Subcutaneous abdominal adipose tissue (tissue), 5 donors: Measurements from ENCODE around the gene ATF1.
"Not testable (repeated sequence)": the region's sequence is repeated elsewhere in the genome, so short reads cannot be mapped to it uniquely, and the experiment has no call there.

Source experiments
- H3K27ac ChIP-seq: one replicate; pipeline ENCODE4 v1.7.0; 2013; ENCODE audit warnings: low read depth, mild to moderate bottlenecking, inconsistent platforms, low read length, moderate library complexity
- H3K27me3 ChIP-seq, 5 donors: one replicate each; pipeline ENCODE4 v1.7.0; 2013; ENCODE audit warnings: low read length in 5 of 5, inconsistent platforms in 1 of 5; ENCODE audit not compliant: control insufficient read depth in 5 of 5, insufficient read depth in 4 of 5
- H3K36me3 ChIP-seq, 5 donors: one replicate each; pipeline ENCODE4 v1.7.0; 2013; ENCODE audit warnings: low read length in 5 of 5; ENCODE audit not compliant: control insufficient read depth in 5 of 5, insufficient read depth in 5 of 5
- H3K4me1 ChIP-seq, 5 donors: one replicate each; pipeline ENCODE4 v1.7.0; 2013; ENCODE audit warnings: low read length in 5 of 5, mild to moderate bottlenecking in 3 of 5, moderate library complexity in 1 of 5; ENCODE audit not compliant: control insufficient read depth in 5 of 5, insufficient read depth in 5 of 5
- H3K4me3 ChIP-seq, 5 donors: one replicate each; pipeline ENCODE4 v1.7.0; 2013; ENCODE audit warnings: low read length in 5 of 5, low read depth in 1 of 5
- H3K9ac ChIP-seq, 5 donors: one replicate each; pipeline ENCODE4 v1.7.0; 2013; ENCODE audit warnings: low read length in 5 of 5, mild to moderate bottlenecking in 4 of 5, moderate library complexity in 3 of 5
- H3K9me3 ChIP-seq, 5 donors: one replicate each; pipeline ENCODE4 v1.7.0; 2013; ENCODE audit warnings: low read length in 5 of 5; ENCODE audit not compliant: control insufficient read depth in 5 of 5
- donor health status: healthy.
- donor health status: healthy.
- donor health status: healthy.
- donor health status: healthy.
- donor health status: healthy.

Gene ATF1

DNA sequence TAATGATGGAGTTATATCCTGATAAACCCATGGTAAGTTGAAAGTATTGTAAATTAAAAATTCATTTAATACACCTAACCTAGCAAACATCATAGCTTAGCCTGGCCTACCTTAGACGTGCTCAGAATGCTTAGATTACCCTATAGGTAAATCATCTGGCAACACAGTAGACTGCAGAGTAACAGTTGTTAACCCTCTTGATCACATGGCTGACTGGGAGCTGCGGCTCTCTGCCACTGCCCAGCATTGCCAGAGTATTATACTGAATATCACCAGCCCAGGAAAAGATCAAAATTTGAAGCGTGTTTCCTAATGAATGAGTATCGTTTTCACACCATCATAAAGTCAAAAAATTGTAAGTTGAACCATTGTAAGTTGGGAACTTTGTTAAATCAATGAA is 61.0 kb downstream of the ATF1 start:
- Histone ChIP-seq H3K9ac (peak overlapping the region in 3 of 5 donors; percentile 35 to 66 (median 63)), H3K27ac (no peak overlapping the region), H3K4me1 (peaks cover 0 to 9% (median 0%) of the 10 kb centered on the region in 5 donors), H3K9me3 (no peaks in the 10 kb centered on the region), H3K27me3 (no peaks in the 10 kb centered on the region), H3K4me3 (no peak overlapping the region), H3K36me3 (peaks cover 0 to 3% (median 2%) of the 10 kb centered on the region in 5 donors)

DNA sequence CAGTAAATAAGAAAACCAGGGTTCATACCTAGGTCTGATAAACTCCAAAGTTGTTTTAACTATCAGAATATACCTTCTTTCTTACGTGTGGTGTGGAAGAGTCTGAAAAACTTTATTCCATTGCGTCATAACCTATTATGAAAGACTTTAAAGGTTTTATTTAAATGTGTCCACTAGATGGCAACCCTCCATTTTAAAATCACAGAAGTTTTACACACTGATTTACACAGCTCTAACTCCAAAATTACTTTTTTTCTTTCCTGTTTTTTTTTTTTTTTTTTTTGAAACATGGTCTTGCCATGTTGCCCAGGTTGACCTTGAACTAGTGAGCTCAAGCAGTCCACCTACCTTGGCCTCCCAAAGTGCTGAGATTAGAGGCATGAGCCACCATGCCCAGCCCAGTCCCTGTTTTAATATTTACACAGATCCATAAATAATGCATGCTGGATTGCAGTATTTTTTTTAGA is 61.5 kb downstream of the ATF1 start:
- H3K9me3 ChIP-seq: no peaks in the 10 kb centered on the region
- H3K9ac ChIP-seq: peak overlapping the region in 3 of 5 donors; percentile 35 to 66 (median 63)
- no peaks in the 10 kb centered on the region for H3K27me3 ChIP-seq
- H3K4me3 ChIP-seq: no peak overlapping the region
- H3K27ac ChIP-seq: no peak overlapping the region
- peaks cover 0 to 3% (median 0%) of the 10 kb centered on the region in 5 donors for H3K36me3 ChIP-seq
- peaks cover 0 to 9% (median 0%) of the 10 kb centered on the region in 5 donors for H3K4me1 ChIP-seq

GRCh38 chr12:50828121-50828520 is 64.2 kb downstream of the ATF1 start:
- Histone ChIP-seq H3K27me3 (no peaks in the 10 kb centered on the region), H3K4me3 (no peak overlapping the region), H3K9me3 (peaks cover 0 to 4% (median 0%) of the 10 kb centered on the region in 5 donors), H3K9ac (no peak overlapping the region), H3K27ac (no peak overlapping the region), H3K36me3 (no peaks in the 10 kb centered on the region), H3K4me1 (peaks cover 0 to 9% (median 0%) of the 10 kb centered on the region in 5 donors)

- Histone ChIP-seq H3K9me3 (peaks cover 0 to 7% (median 0%) of the 10 kb centered on the region in 5 donors), H3K36me3 (no peaks in the 10 kb centered on the region), H3K27me3 (no peaks in the 10 kb centered on the region), H3K27ac (no peak overlapping the region), H3K4me1 (peaks cover 0 to 9% (median 0%) of the 10 kb centered on the region in 5 donors), H3K9ac (no peak overlapping the region), H3K4me3 (no peak overlapping the region)
These were observed 65.0 kb downstream of the ATF1 start for GRCh38 chr12:50828886-50829285.

DNA sequence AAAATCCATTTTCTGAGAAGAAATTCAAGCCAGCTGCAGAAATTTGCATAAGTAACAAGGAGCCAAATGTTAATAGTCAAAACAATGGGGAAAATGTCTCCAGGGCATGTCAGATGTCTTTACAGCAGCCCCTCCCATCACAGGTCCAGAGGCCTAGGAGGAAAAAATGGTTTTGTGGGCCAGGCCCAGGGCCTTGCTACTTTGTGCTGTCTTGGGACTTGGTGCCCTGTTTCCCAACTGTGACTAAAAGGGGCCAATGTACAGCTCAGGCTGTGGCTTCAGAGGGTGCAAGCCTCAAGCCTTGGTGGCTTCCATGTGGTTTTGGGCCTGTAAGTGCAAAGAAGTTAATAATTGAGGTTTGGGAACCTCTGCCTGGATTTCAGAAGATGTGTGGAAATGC is 69.9 kb downstream of the ATF1 start:
- not testable (repeated sequence) for H3K27ac ChIP-seq, H3K27me3 ChIP-seq, H3K36me3 ChIP-seq, H3K4me1 ChIP-seq, H3K9ac ChIP-seq, H3K4me3 ChIP-seq
- peaks cover 0 to 12% (median 0%) of the 10 kb centered on the region in 5 donors for H3K9me3 ChIP-seq

- no peak overlapping the region for H3K9ac ChIP-seq
- no peaks in the 10 kb centered on the region for H3K36me3 ChIP-seq
- peaks cover 0 to 8% (median 7%) of the 10 kb centered on the region in 5 donors for H3K4me1 ChIP-seq
- no peak overlapping the region for H3K4me3 ChIP-seq
- peaks cover 0 to 10% (median 7%) of the 10 kb centered on the region in 5 donors for H3K9me3 ChIP-seq
- H3K27ac ChIP-seq: no peak overlapping the region
- H3K27me3 ChIP-seq: no peaks in the 10 kb centered on the region
These were observed 75.1 kb downstream of the ATF1 start for GRCh38 chr12:50839042-50839441.

DNA sequence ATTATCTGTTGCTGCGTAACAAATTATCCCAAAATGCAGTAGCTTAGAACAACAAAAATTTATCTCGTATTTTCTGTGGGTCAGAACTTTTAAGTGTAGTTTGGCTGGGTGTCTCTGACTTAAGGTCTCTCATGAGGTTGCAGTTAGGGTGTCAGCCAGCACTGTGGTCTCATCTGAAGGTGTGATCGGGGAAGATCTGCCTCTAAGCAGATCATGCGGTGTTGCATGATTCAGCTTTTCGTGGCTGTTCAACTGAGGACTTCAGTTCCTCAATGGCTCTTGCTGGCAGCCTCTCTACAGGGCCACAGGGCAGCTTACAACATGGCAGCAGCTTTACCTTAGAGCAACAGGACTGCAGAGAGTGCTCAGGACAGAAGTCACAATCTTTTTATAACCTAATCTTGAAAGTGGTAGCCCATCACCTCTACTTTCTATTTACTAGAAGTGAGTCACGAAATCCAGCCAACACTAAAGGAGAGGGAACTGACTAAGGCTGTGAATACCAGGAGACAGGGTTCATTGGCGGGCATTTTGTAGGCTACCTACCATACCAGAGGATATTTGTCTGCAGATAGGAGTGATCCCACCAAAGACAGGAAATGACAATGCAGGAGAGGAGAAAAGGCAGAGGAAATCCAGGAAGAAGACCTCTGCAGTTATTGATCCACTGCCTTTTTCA is 77.0 kb downstream of the ATF1 start:
- H3K27me3 ChIP-seq: no peaks in the 10 kb centered on the region
- H3K27ac ChIP-seq: no peak overlapping the region
- peaks cover 0 to 8% (median 6%) of the 10 kb centered on the region in 5 donors for H3K9me3 ChIP-seq
- H3K36me3 ChIP-seq: no peaks in the 10 kb centered on the region
- H3K9ac ChIP-seq: no peak overlapping the region
- peaks cover 0 to 8% (median 7%) of the 10 kb centered on the region in 5 donors for H3K4me1 ChIP-seq
- H3K4me3 ChIP-seq: no peak overlapping the region

DNA sequence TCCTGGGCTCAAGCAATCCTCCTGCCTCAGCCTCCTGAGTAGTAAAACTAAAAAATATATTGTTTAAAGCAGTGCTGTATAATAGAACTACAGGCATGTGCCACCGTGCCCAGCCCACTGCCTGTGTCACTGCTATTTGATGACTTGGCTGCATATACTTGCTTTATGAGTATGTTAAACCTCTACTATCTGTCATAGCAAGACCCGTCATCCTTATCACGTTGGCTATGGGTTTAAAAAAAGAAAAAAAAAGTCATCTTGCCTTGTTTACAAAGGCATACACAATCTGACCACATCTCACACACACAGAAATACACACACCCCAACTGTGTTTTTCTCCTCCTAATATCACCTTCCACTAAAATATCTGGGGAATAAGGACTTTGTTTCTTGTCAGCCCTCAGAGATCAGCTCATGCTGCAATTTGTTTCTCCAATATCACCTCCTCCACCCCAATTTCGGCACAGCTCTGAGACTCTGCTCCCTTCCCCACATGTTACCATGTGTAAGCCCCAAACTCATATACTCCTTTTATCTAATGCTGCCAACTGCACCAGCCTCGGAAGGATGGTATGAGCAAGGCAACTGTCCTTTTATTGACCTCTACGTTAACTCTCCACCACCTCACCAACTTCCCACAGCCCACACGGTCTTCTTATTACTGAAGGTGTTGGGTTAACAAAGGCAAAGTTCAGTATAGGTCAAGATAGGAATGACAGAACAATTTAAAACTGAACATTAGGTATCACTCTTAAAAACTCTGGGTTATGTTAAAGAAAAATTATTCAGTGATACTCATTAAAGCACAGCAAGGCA is 78.0 kb downstream of the ATF1 start:
- Histone ChIP-seq H3K9ac (no peak overlapping the region), H3K27ac (no peak overlapping the region), H3K9me3 (peaks cover 0 to 8% (median 6%) of the 10 kb centered on the region in 5 donors), H3K4me3 (no peak overlapping the region), H3K4me1 (peaks cover 0 to 8% (median 7%) of the 10 kb centered on the region in 5 donors), H3K27me3 (no peaks in the 10 kb centered on the region), H3K36me3 (no peaks in the 10 kb centered on the region)

GRCh38 chr12:50842637-50843493 is 79.0 kb downstream of the ATF1 start, which contains the start of gene TMPRSS12:
Gene TMPRSS12 (plus strand): TSS chr12:50842926. CDS start chr12:50842965, 39 bp downstream.
- Histone ChIP-seq H3K9ac (peak within 1 kb of the TSS in 1 of 5 donors; percentile 23), H3K4me3 (peak within 1 kb of the TSS in 4 of 5 donors; percentile 36 to 55 (median 38)), H3K9me3 (peaks cover 0 to 8% (median 6%) of the 10 kb centered on the region in 5 donors), H3K27me3 (no peaks in the 10 kb centered on the region), H3K36me3 (no peaks in the 10 kb centered on the region), H3K4me1 (peaks cover 0 to 8% (median 7%) of the 10 kb centered on the region in 5 donors), H3K27ac (no peak within 1 kb of the TSS)
